Stimulated activated effector memory CD8-positive, alpha-beta T cell treated with anti-CD3 and anti-CD28 coated beads, Interleukin-12 subunit alpha, Interleukin-12 subunit beta, amount 100 ng/mL, for 72 hours (primary cell): ENCODE data around the gene ITIH1.

ENCODE experiments used
- ATAC-seq: fragments of 150-1000 bp; cut with Tn5 transposase; 2 replicates; pipeline ENCODE4 v1.10.0; 2021
- DNase-seq, 2 donors: peaks; one replicate each; pipeline ENCODE4 v3.0.0; 2021 to 2022; ENCODE audit warnings: low spot score in 2 of 2
- H3K27ac Mint-ChIP-seq: one replicate; pipeline ENCODE4 v1.8.0; 2022; ENCODE audit warnings: mild to moderate bottlenecking, mixed read lengths
- H3K36me3 Mint-ChIP-seq: one replicate; pipeline ENCODE4 v1.8.0; 2022; ENCODE audit warnings: mild to moderate bottlenecking, mixed read lengths
- H3K4me1 Mint-ChIP-seq: one replicate; pipeline ENCODE4 v1.8.0; 2022; ENCODE audit warnings: mixed read lengths
- H3K4me3 Mint-ChIP-seq: one replicate; pipeline ENCODE4 v1.8.0; 2022; ENCODE audit warnings: mild to moderate bottlenecking, mixed read lengths
- H3K9me3 Mint-ChIP-seq: one replicate; pipeline ENCODE4 v1.8.0; 2022; ENCODE audit warnings: mixed read lengths

The ITIH1 gene

DNA sequence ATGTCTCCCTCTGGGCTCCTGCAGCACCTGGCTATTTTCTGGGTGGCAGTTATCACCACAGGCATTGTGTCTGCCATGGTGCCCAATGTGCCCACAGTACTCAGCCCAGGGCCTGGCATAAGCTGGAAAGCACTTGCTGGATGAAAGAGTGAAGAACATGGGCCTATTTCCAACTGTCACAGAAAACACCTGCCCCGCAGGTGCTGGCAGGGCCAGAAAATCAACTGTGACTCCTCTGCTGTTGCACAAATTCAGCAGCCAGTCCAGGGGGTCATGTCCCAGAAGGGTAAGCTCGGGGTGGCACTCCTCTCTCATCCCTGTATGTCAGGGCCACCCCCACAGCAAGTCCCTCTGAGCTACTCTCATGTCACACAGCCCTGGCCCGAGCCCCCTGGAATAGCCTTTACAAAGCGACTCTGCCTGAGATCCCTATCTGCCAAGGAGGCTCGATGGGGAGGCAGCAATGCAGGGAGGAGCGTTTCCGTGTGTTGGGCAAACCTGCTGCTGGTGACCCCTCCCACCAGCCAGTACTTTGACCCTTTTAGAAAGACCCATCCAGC lies 34.1 kb downstream of the ITIH1 start:
- no peak overlapping the region for H3K27ac Mint-ChIP-seq
- ATAC-seq (no peak), DNase-seq (no peak)
- H3K4me3 Mint-ChIP-seq = no peak overlapping the region
- H3K4me1 Mint-ChIP-seq = no peaks in the 10 kb centered on the region
- H3K36me3 Mint-ChIP-seq = no peaks in the 10 kb centered on the region
- H3K9me3 Mint-ChIP-seq = no peaks in the 10 kb centered on the region

DNA sequence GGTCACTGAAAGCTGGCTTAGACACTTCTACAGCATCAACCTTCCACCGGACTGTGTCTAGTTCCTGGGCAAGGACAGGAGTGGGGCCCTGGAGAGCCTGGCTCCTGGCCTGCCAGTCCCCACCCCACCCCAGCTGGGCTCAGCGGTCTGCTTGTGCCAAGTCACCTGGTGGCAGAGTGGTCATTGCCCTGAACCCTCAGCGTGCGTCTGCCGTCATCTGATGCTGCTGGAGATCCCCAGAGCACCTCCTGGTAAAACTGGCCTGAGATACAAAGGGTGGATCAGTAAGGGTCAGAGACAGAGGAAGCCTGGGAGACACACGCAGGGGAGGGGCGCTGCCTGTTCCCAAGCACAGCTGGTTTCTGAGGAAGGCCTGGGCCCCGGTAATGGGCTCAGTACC lies 36.4 kb downstream of the ITIH1 start:
- Mint-ChIP-seq H3K9me3 (no peaks in the 10 kb centered on the region), H3K4me3 (no peak overlapping the region), H3K36me3 (no peaks in the 10 kb centered on the region), H3K4me1 (no peaks in the 10 kb centered on the region), H3K27ac (no peak overlapping the region)
- DNase-seq (no peak), ATAC-seq (no peak)

DNA sequence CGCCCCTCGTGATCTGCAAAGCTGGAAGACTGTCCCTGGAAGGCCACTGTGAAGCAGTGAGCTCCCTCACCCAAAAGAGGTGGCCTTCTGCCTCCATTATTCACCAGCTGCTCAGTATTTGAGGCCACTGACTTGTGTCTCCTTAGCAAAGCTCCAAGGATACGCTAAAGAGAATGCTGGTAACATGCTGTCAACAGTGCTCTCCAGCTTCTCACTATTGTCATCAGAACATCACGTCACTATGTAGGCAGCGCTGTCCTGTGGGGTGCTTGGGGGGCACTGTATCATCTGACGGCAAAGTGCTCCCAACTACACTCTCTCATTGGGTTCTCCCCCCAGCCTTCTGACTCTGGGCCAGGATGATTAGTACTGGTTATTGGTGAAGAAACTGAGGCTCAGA lies 38.8 kb downstream of the ITIH1 start:
- Mint-ChIP-seq H3K27ac (no peak overlapping the region), H3K4me3 (no peak overlapping the region), H3K4me1 (no peaks in the 10 kb centered on the region), H3K36me3 (no peaks in the 10 kb centered on the region), H3K9me3 (no peaks in the 10 kb centered on the region)
- DNase-seq (no peak), ATAC-seq (no peak)

DNA sequence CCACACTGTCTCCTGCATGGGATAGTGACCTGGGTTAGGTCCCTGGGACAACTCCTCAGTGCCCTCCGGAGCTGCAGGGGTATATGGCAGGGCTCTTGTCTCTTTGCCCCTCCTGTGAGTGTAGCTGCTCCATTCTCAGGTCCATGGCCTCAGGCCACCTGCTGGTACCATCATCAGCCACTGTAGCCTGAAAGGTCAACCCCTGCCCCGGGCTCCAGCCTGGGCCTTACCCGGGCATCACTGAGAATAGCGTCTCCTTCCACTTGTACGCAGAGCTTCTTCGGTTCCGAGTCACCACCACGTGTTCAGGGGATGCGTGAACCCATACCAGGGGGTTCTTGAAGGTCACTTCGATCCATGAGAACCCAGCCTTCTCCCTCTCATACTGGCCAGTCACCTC lies 39.3 kb downstream of the ITIH1 start:
- ATAC-seq (no peak), DNase-seq (no peak)
- Mint-ChIP-seq H3K36me3 (no peaks in the 10 kb centered on the region), H3K27ac (no peak overlapping the region), H3K4me1 (no peaks in the 10 kb centered on the region), H3K4me3 (no peak overlapping the region), H3K9me3 (no peaks in the 10 kb centered on the region)

DNA sequence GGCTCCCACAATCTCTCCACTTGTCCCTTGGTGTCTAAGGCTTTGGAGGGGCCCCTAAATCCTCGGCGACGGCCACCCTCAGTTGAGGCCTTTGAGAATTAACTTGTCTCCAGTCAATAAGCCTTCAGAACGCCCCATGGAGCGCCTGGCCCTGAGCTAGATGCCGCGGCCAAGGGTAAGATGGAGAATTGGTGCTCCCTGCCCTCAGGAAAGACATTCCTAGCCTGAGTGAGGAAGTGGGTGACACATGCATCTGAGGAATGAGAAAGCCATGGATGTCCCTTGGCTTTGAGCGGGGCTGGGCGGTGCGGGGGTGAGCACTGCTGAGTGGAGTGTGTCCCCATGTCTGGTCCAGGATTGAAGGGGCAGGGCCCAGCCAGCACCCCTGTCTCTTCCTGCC lies 39.8 kb downstream of the ITIH1 start:
- Mint-ChIP-seq H3K4me1 (no peaks in the 10 kb centered on the region), H3K4me3 (no peak overlapping the region), H3K36me3 (no peaks in the 10 kb centered on the region), H3K27ac (no peak overlapping the region), H3K9me3 (no peaks in the 10 kb centered on the region)
- DNase-seq (no peak), ATAC-seq (no peak)

DNA sequence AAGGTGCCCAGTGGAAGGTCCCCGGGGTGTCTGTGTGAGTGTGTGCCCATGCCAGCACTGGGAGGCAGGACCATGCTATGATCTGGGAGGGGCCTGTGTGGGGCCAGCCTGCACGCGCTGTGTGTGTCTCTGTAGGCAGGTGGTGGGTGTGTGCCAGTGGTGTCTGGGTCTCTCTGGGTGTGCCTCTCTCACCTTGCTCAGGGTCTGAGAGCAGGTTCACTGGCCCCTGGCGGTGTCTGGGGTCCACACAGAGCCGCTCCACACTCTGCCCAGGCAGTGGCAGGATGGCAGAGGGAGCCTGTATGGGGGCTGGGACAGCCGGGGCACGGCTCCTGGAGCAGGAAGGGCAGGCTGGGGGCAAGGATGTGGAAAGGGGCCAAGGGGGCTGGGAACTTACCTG lies 40.5 kb downstream of the ITIH1 start:
- Mint-ChIP-seq H3K27ac (peak overlapping the region; percentile 40), H3K9me3 (no peaks in the 10 kb centered on the region), H3K4me1 (no peaks in the 10 kb centered on the region), H3K4me3 (no peak overlapping the region), H3K36me3 (no peaks in the 10 kb centered on the region)
- ATAC-seq (no peak), DNase-seq (no peak)

DNA sequence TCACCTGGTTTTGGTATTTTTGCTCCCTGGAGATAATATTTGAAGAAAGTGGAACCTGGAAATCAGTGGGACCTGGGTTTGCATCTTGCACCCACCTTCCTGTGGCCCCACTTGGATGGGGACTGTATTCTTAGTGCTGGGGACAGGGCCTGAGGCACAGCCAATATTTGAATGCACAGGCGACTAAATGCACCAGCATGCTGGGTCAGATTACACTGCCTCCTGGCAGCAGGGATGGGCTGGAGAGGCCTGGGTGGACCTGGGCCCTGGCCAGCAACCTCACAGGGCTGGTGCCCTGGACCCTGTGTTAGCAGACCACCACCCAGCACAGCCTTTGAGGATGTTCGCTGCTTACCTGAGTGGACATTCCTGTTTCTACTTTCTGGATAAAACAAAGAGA lies 42.5 kb downstream of the ITIH1 start:
- Mint-ChIP-seq H3K36me3 (no peaks in the 10 kb centered on the region), H3K9me3 (no peaks in the 10 kb centered on the region), H3K4me3 (no peak overlapping the region), H3K4me1 (no peaks in the 10 kb centered on the region), H3K27ac (no peak overlapping the region)
- DNase-seq (no peak), ATAC-seq (no peak)

DNA sequence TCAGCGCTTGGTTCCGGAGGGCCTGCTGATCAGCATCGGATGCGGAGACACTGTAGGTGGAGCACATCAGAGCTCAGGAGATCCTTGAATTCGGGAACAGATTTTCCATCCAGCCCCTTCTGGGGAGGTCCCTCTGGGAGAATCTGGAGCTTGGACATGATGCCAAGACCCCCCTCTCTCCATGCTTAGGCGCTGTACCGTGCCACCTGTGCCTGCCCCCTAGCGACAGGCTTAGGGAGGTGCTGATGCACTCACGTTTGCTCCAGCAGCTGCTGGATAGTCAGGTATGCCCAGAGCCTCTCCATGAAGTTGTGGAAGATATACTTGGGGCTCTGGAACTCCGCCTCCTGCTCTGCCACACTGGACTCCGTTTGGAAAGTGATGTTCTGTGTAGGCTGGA lies 43.3 kb downstream of the ITIH1 start:
- Mint-ChIP-seq H3K4me1 (no peaks in the 10 kb centered on the region), H3K27ac (no peak overlapping the region), H3K4me3 (no peak overlapping the region), H3K36me3 (no peaks in the 10 kb centered on the region), H3K9me3 (no peaks in the 10 kb centered on the region)
- ATAC-seq (peak; percentile 56), DNase-seq (no peak)

DNA sequence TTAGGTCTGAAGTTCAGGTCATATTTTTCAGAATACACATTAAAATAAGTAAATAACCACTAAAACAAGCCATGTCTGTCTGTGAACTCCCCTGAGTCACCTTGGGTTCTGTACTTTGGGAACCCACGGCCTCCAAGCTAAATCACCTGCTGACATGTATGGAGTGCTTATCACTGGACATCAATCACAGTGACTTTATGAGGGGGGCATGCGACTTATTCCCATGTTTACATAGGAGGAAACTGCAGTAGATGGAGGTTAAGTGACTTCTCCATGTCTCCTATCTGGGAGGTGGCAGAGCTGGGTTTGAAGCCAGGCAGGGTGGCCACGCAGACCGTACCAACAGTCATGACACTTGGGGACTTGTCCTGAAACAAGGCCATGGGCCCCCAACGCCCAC lies 45.0 kb downstream of the ITIH1 start:
- H3K4me3 Mint-ChIP-seq = no peak overlapping the region
- H3K36me3 Mint-ChIP-seq = no peaks in the 10 kb centered on the region
- DNase-seq (no peak), ATAC-seq (no peak)
- H3K27ac Mint-ChIP-seq = no peak overlapping the region
- no peaks in the 10 kb centered on the region for H3K9me3 Mint-ChIP-seq
- H3K4me1 Mint-ChIP-seq = no peaks in the 10 kb centered on the region

DNA sequence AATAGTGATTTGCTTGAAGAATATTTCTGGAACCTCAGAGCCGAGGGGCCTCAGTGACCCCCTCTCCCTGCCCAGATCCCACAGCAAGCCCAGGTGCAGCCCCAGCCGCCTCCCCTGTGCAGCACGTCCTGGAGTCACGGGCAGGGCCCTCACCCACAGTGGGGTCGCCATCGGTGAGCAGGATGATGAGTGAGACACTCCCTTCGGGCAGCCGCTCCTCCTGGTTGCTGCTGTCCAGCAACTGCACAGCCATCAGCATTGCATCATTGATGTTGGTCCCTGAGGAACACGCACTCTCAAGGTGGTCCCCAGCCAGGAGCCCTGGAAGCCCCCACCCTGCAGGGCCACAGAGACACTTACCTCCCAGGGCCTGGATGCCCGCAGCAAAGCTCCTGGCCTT lies 46.6 kb downstream of the ITIH1 start:
- ATAC-seq = no peak
- H3K4me1 Mint-ChIP-seq = no peaks in the 10 kb centered on the region
- H3K4me3 Mint-ChIP-seq = no peak overlapping the region
- H3K9me3 Mint-ChIP-seq = no peaks in the 10 kb centered on the region
- H3K36me3 Mint-ChIP-seq = no peaks in the 10 kb centered on the region
- no peak for DNase-seq
- H3K27ac Mint-ChIP-seq = no peak overlapping the region

DNA sequence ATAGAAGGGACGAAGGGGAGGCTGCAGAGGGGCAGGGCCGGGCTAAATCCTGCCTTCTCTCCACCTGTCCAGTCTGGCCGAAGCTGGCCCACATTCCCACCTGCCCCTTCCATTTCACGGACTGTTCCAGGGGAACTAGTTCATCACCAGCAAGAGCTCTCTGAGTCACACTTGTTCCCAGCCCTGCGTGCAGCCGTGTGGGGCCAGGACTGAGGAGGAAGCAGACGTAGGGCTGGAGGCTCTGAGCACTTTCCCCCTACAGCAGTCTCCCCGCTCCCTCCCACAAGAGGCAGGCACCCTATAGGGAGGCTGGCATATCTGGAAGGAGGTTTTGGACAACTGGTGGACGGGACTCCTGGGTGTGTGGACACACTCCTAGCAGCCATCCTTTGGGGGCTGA lies 50.0 kb downstream of the ITIH1 start:
- ATAC-seq = no peak
- Mint-ChIP-seq H3K27ac (peak overlapping the region; percentile 15), H3K4me3 (no peak overlapping the region), H3K4me1 (peaks cover 7% of the 10 kb centered on the region), H3K36me3 (no peaks in the 10 kb centered on the region), H3K9me3 (no peaks in the 10 kb centered on the region)
- no peak for DNase-seq

DNA sequence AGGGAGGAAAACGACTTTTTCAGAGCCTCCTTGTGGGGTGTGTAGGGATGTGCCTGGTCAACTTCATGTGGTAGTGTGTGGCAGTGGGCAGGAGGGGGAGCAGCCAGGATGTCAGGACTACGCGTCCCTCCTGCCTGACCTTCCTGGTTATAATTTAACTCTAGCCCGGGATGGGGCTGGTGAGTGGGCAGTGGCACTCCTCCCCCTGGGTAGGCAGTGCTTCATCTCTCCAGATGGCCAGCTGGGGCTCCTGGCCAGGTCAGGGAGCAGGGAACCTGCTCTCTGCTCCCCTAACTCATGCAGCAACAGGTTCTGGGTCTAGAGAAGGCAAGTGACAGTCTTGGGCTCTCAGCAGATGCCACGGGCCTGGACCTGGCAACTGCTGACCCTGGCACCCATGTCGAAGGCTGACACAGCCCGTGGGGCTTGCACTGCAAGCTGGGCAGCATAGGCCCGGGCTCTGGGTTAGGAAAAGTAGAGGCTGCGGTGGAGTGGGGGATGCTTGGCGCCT lies 50.5 kb downstream of the ITIH1 start:
- Mint-ChIP-seq H3K9me3 (no peaks in the 10 kb centered on the region), H3K4me1 (peaks cover 7% of the 10 kb centered on the region), H3K27ac (peak overlapping the region; percentile 15), H3K4me3 (no peak overlapping the region), H3K36me3 (no peaks in the 10 kb centered on the region)
- DNase-seq = no peak
- ATAC-seq = no peak

DNA sequence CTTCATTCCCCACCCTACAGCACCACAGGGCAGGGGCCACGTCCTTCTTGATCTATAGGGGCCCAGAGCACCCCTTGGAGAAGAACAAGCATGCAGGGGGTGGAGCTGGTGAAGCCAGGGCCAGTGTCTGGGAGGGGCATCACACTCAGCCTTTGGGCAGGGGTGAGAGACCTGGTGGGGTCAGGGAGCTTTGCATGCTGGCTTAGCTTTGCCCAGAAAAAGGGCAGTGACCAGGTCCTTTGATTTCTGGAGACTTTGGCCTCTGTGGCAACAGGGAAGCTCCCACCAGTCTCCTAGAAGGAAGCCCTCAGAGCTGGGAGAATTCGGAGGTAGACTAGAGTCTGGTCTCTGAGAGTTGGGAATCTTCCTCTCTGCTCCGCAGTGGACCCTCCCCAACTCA lies 52.1 kb downstream of the ITIH1 start:
- Mint-ChIP-seq H3K9me3 (no peaks in the 10 kb centered on the region), H3K27ac (no peak overlapping the region)

DNA sequence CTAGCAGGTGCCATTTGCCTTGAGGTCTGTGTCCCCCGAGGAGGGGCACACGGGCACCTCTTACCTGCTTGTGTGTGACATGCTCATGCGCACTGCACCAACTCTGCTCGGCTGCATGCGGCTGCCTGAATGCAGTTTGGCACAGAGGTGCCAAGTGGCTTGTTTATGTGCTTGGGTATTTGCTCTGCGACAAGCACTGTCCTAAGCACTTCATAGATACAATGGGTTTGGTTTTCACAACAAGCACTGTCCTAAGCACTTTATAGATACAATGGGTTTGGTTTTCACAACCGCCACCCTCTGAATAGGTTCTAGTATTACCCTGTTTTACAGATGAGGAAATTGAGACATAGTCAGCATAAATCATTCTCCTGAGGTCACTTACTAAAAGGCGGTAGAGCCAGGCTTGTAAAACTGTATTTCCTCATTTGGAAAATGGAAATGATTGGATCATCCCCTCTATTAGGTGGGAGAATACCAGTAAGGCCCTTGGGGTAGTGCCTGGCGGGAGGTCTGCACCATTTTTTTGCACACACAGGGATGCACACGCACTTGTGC lies 52.6 kb downstream of the ITIH1 start:
- Mint-ChIP-seq H3K9me3 (no peaks in the 10 kb centered on the region), H3K36me3 (no peaks in the 10 kb centered on the region), H3K4me1 (peaks cover 7% of the 10 kb centered on the region), H3K27ac (no peak overlapping the region), H3K4me3 (no peak overlapping the region)
- ATAC-seq (no peak), DNase-seq (no peak)

More for the DNA sequence above, 52.1 kb downstream of the ITIH1 start:
- no peaks in the 10 kb centered on the region for H3K36me3 Mint-ChIP-seq
- H3K4me1 Mint-ChIP-seq = peaks cover 7% of the 10 kb centered on the region
- DNase-seq (no peak), ATAC-seq (no peak)
- H3K4me3 Mint-ChIP-seq = no peak overlapping the region

DNA sequence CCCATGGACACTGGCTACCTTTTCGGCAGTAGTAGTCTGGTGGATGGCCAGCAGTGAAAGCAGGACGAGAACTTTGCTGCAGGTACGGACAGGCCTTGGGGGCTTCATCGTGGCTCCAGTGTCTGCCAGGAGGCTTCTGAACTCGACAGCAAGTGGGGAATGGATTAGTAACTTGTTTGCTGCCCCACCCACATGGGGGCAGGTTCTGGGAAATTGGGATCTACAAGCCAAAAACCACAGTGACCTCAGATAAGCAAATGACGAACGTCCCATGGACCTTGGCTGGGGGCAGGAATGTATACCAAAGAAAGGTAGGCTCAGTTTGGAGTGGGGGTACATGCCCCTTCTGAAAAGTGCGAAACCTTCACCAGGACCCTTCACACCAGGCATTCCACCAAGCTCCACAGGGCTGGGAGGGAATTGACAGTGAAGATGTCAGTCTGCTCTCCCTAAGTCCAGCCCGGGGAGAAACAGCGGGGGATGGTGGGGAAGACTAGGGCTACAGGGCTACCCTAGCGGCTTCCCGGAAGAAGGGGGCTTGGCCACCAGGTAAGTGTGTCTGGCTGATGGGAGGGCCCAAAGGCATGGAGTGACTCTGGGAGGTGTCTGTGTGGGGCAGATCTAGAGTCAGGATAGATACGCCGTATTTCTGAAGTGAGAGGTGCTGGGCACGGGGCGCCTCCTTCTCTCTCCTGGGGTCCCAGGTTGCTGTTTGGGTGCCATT lies 53.3 kb downstream of the ITIH1 start, which contains the start of gene ITIH4:
Gene ITIH4, minus strand, starts transcription at position 138 of the 724 bp plus-strand sequence. Its CDS starts 30 bp downstream, at position 108.
- no peaks in the 10 kb centered on the region for H3K9me3 Mint-ChIP-seq
- no peak within 1 kb of the TSS for H3K4me3 Mint-ChIP-seq
- H3K27ac Mint-ChIP-seq = peak within 1 kb of the TSS; percentile 85
- no peak for DNase-seq
- no peak for ATAC-seq
- H3K36me3 Mint-ChIP-seq = no peaks in the 10 kb centered on the region
- H3K4me1 Mint-ChIP-seq = peaks cover 7% of the 10 kb centered on the region
